HEK293 (cell line): Measurements from ENCODE around the gene MYMK.

Experiments used
- CTCF ChIA-PET: fragments of 350-600 bp; formaldehyde crosslinking; extraction: SDS; loops from one replicate; lab custom pipeline; 2021; ENCODE audit warnings: antibody characterized with exemption; lab: Yijun Ruan, JAX
- POLR2A ChIA-PET: fragments of 300-600 bp; formaldehyde crosslinking; extraction: SDS; loops from one replicate; lab custom pipeline; 2020; ENCODE audit warnings: antibody characterized with exemption, inconsistent platforms; lab: Yijun Ruan, JAX
- H3K27ac ChIP-seq: fragments of 200-500 bp; sonication (Bioruptor generic); 2 replicates; pipeline ENCODE4 v1.5.1; 2014; ENCODE audit warnings: low read depth, low read length, control low read depth, inconsistent platforms; ENCODE audit errors: extremely low read depth
- H3K36me3 ChIP-seq, 2 experiments: fragments of 200-500 bp in 1 of 2; sonication (Bioruptor generic) in 1 of 2; 1 replicate in 1 of 2; 2 replicates in 1 of 2; pipeline ENCODE4 v1.5.1; 2014 to 2017; ENCODE audit warnings: inconsistent platforms in 2 of 2, low read length in 2 of 2; ENCODE audit not compliant: control insufficient read depth in 2 of 2, insufficient read depth in 1 of 2
- H3K4me1 ChIP-seq: fragments of 200-500 bp; sonication (Bioruptor generic); 2 replicates; pipeline ENCODE4 v1.5.1; 2014; ENCODE audit warnings: mild to moderate bottlenecking, low read length, inconsistent platforms; ENCODE audit not compliant: control insufficient read depth, insufficient read depth
- H3K4me3 ChIP-seq: 2 replicates; pipeline ENCODE4 v1.5.1; 2011; ENCODE audit warnings: low read depth, mild to moderate bottlenecking, control low read depth, low read length, moderate library complexity
- H3K9me3 ChIP-seq: fragments of 200-500 bp; sonication (Bioruptor generic); 2 replicates; pipeline ENCODE4 v1.5.1; 2014; ENCODE audit warnings: low read depth, low read length, inconsistent platforms; ENCODE audit not compliant: control insufficient read depth, insufficient read depth
- KLF16 ChIP-seq: fragments of 450-650 bp; formaldehyde crosslinking; IDR thresholded peaks from 2 replicates; pipeline ENCODE4 v1.5.1; 2017; ENCODE audit warnings: missing biosample characterization, missing genetic modification characterization
- PRDM2 ChIP-seq: fragments of 450-650 bp; formaldehyde crosslinking; IDR thresholded peaks from 2 replicates; pipeline ENCODE4 v1.5.1; 2016; ENCODE audit warnings: missing biosample characterization, missing genetic modification characterization, borderline replicate concordance
- SCRT2 ChIP-seq: fragments of 450-650 bp; formaldehyde crosslinking; IDR thresholded peaks from 2 replicates; pipeline ENCODE4 v1.5.1; 2016; ENCODE audit warnings: missing biosample characterization, missing genetic modification characterization
- TCF7L2 ChIP-seq: IDR thresholded peaks from 2 replicates; pipeline ENCODE4 v1.6.1; 2011; ENCODE audit warnings: low read depth, mild to moderate bottlenecking, inconsistent platforms, low read length, moderate library complexity, borderline replicate concordance
- WT1 ChIP-seq: fragments of 450-650 bp; formaldehyde crosslinking; IDR thresholded peaks from 2 replicates; pipeline ENCODE4 v1.5.1; 2016; ENCODE audit warnings: missing biosample characterization, missing genetic modification characterization
- ZBTB1 ChIP-seq: fragments of 450-650 bp; formaldehyde crosslinking; IDR thresholded peaks from 2 replicates; pipeline ENCODE4 v1.5.1; 2016; ENCODE audit warnings: missing biosample characterization, missing genetic modification characterization
- ZBTB44 ChIP-seq: fragments of 450-650 bp; IDR thresholded peaks from 2 replicates; pipeline ENCODE4 v1.5.1; 2018; ENCODE audit warnings: missing biosample characterization, mild to moderate bottlenecking, missing genetic modification characterization
- ZBTB49 ChIP-seq: fragments of 450-650 bp; formaldehyde crosslinking; IDR thresholded peaks from 2 replicates; pipeline ENCODE4 v1.5.1; 2016; ENCODE audit warnings: missing biosample characterization, missing genetic modification characterization, low read depth
- ZEB2 ChIP-seq: fragments of 450-650 bp; formaldehyde crosslinking; IDR thresholded peaks from 2 replicates; pipeline ENCODE4 v1.5.1; 2016; ENCODE audit warnings: missing biosample characterization, missing genetic modification characterization
- ZNF114 ChIP-seq: fragments of 450-650 bp; formaldehyde crosslinking; IDR thresholded peaks from 2 replicates; pipeline ENCODE4 v1.5.0; 2017; ENCODE audit warnings: missing biosample characterization, missing genetic modification characterization
- ZNF121 ChIP-seq: fragments of 450-650 bp; formaldehyde crosslinking; IDR thresholded peaks from 2 replicates; pipeline ENCODE4 v1.5.1; 2016; ENCODE audit warnings: missing biosample characterization, missing genetic modification characterization
- ZNF302 ChIP-seq: fragments of 450-650 bp; formaldehyde crosslinking; IDR thresholded peaks from 2 replicates; pipeline ENCODE4 v1.5.1; 2016; ENCODE audit warnings: missing biosample characterization, missing genetic modification characterization, low read depth
- ZNF311 ChIP-seq: fragments of 450-650 bp; formaldehyde crosslinking; IDR thresholded peaks from 2 replicates; pipeline ENCODE4 v1.5.1; 2017; ENCODE audit warnings: missing biosample characterization, missing genetic modification characterization, borderline replicate concordance
- ZNF394 ChIP-seq: fragments of 450-650 bp; formaldehyde crosslinking; IDR thresholded peaks from 2 replicates; pipeline ENCODE4 v1.5.1; 2016; ENCODE audit warnings: missing biosample characterization, missing genetic modification characterization, mild to moderate bottlenecking, moderate library complexity, borderline replicate concordance
- ZNF488 ChIP-seq: fragments of 450-650 bp; formaldehyde crosslinking; IDR thresholded peaks from 2 replicates; pipeline ENCODE4 v1.5.1; 2016; ENCODE audit warnings: missing biosample characterization, missing genetic modification characterization
- ZNF529 ChIP-seq: fragments of 450-650 bp; formaldehyde crosslinking; IDR thresholded peaks from 2 replicates; pipeline ENCODE4 v1.5.1; 2017; ENCODE audit warnings: missing genetic modification characterization, missing biosample characterization; ENCODE audit not compliant: insufficient replicate concordance
- ZNF610 ChIP-seq: fragments of 450-650 bp; formaldehyde crosslinking; IDR thresholded peaks from 2 replicates; pipeline ENCODE4 v1.5.1; 2016; ENCODE audit warnings: missing biosample characterization, missing genetic modification characterization, borderline replicate concordance
- ZNF670 ChIP-seq: fragments of 450-650 bp; formaldehyde crosslinking; IDR thresholded peaks from 2 replicates; pipeline ENCODE4 v1.5.1; 2016; ENCODE audit warnings: missing biosample characterization, missing genetic modification characterization, low read depth
- ZNF747 ChIP-seq: fragments of 450-650 bp; formaldehyde crosslinking; IDR thresholded peaks from 2 replicates; pipeline ENCODE4 v1.5.1; 2016; ENCODE audit warnings: missing biosample characterization, missing genetic modification characterization
- ZNF792 ChIP-seq: fragments of 450-650 bp; formaldehyde crosslinking; IDR thresholded peaks from 2 replicates; pipeline ENCODE4 v1.5.1; 2016; ENCODE audit warnings: missing biosample characterization, missing genetic modification characterization
- ZSCAN5A ChIP-seq: fragments of 450-650 bp; formaldehyde crosslinking; IDR thresholded peaks from 2 replicates; pipeline ENCODE4 v1.5.1; 2016; ENCODE audit warnings: missing biosample characterization, missing genetic modification characterization
- TF ChIP-seq, protein P1 (sequence below): fragments of 450-650 bp; formaldehyde crosslinking; IDR thresholded peaks from 2 replicates; pipeline ENCODE4 v1.5.1; 2016; ENCODE audit warnings: missing biosample characterization, missing genetic modification characterization

The MYMK gene

GRCh38 chr9:133468374-133468773, 56.4 kb downstream of the MYMK start:
- ChIA-PET CTCF (no interaction called here), POLR2A (interaction anchor here (1.1 to 2.4 kb wide), 3 partner anchors 9 to 11 kb away, joined by 4 to 12 read pairs (median 12); partner anchors contain the start of genes CACFD1 and SLC2A6)
- Histone ChIP-seq H3K36me3 (peaks cover 0 to 19% of the 10 kb centered on the region in 2 experiments; a peak in 1 of 3 replicates), H3K4me1 (no peaks in the 10 kb centered on the region), H3K4me3 (no peak overlapping the region), H3K27ac (no peak overlapping the region)
- no peak for TF ChIP-seq ZBTB1 (tag by site-specific recombination)
- TF ChIP-seq ZNF311 (tag by site-specific recombination): no peak
- no peak for TF ChIP-seq ZBTB44
- no peak for TF ChIP-seq ZNF114 (tag by site-specific recombination)
- TF ChIP-seq ZBTB49 (tag by site-specific recombination): no peak
- no peak for TF ChIP-seq ZNF488 (tag by site-specific recombination)
- no peak for TF ChIP-seq ZNF610
- TF ChIP-seq PRDM2: no peak
- no peak for TF ChIP-seq TCF7L2
- TF ChIP-seq, all 188 proteins: peak for 0
- H3K9me3 ChIP-seq: no peaks in the 10 kb centered on the region

DNA sequence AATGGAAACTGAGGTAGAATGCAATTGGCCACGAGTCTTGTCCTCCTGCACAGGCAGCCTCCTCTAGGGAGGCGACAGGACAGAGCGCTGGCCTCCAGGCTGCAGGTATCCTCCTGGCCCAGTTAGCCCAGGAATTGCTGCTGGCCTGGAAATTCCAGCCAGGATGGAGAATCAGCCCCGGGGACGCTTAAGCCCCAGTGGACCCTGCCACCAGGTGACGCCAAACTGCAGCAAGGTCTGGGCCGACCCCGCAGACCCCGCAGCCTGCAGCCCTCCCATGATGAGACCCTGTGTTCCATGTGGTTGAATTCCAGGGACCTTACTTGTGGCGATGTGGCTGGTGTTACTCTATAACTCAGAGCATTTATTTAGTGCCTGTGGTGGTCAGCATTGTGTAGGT, 57.7 kb downstream of the MYMK start:
- no peaks in the 10 kb centered on the region for H3K9me3 ChIP-seq
- H3K4me3 ChIP-seq: no peak overlapping the region
- H3K36me3 ChIP-seq: peaks cover 0 to 14% of the 10 kb centered on the region in 2 experiments; a peak in 1 of 3 replicates
- H3K27ac ChIP-seq: no peak overlapping the region
- ChIA-PET POLR2A (no interaction called here), CTCF (no interaction called here)
- H3K4me1 ChIP-seq: no peaks in the 10 kb centered on the region
- TF ChIP-seq, protein P1, sequence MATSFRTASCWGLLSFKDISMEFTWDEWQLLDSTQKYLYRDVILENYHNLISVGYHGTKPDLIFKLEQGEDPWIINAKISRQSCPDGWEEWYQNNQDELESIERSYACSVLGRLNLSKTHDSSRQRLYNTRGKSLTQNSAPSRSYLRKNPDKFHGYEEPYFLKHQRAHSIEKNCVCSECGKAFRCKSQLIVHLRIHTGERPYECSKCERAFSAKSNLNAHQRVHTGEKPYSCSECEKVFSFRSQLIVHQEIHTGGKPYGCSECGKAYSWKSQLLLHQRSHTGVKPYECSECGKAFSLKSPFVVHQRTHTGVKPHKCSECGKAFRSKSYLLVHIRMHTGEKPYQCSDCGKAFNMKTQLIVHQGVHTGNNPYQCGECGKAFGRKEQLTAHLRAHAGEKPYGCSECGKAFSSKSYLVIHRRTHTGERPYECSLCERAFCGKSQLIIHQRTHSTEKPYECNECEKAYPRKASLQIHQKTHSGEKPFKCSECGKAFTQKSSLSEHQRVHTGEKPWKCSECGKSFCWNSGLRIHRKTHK (tag by site-specific recombination): no peak
- TF ChIP-seq WT1 (tag by site-specific recombination) (no peak), ZNF394 (no peak), ZNF121 (tag by site-specific recombination) (no peak), SCRT2 (tag by site-specific recombination) (no peak), ZNF670 (tag by site-specific recombination) (no peak), ZSCAN5A (tag by site-specific recombination) (no peak), ZEB2 (tag by site-specific recombination) (no peak), ZNF529 (no peak), ZNF302 (tag by site-specific recombination) (no peak), KLF16 (tag by site-specific recombination) (no peak), ZNF747 (tag by site-specific recombination) (no peak), ZNF792 (tag by site-specific recombination) (no peak)
